ENCODE data around the gene BCL6. TPM values are rescaled to one million over a fixed set of nuclear protein-coding genes. Genes with fewer than 3 reads are reported as not detected.

Gene BCL6
- total and polyA plus RNA-seq, 2 donors (not counting 1 experiment from before 2014, with no cell fraction given), result 21.2 to 48.2 TPM

DNA sequence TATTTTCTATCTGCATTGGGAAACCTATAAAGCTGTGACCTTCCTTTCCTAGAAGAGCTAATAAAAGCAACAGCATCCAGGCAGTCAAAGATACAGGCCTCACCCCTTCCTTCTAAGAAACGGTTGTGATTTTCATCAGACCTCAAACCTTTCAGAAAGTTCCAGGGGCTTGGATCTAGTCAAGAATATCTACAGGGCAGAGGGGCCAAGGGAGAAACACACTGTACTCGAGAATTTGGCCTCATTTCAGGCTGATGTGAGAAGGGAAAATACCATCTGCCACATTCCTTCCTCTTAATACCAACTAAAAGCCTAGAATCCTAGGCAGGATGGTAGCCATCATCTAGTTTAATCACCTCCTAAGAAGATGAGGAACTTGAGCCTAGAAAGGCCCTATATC lies 24.5 kb upstream of the BCL6 start:
- Histone ChIP-seq H3K4me2 (replicated peaks; ENCODE audit: low read depth, low read length, poor library complexity, severe bottlenecking) (no peak overlapping the region), H2AFZ (ENCODE audit: insufficient read depth, low read depth, low read length, poor library complexity, severe bottlenecking) (no peak overlapping the region), H3K79me2 (ENCODE audit: control insufficient read depth, insufficient read depth, low read length) (no peaks in the 10 kb centered on the region), H3K9ac (ENCODE audit: low read length) (no peak overlapping the region), H3K4me3 (ENCODE audit: control extremely low read depth in 1 of 5, extremely low read depth in 1 of 5, insufficient read depth in 1 of 5, low read depth in 2 of 5, low read length in 4 of 5) (no peak overlapping the region), H3K27me3 (replicated peaks in 1 of 4; ENCODE audit: control extremely low read depth in 1 of 4, control insufficient read depth in 3 of 4, insufficient read depth in 4 of 4, low read length in 3 of 4) (no peaks in the 10 kb centered on the region), H3K9me3 (ENCODE audit: control extremely low read depth in 1 of 3, control insufficient read depth in 2 of 3, insufficient read depth in 1 of 3, low read length in 2 of 3) (no peaks in the 10 kb centered on the region), H3K27ac (ENCODE audit: low read length in 2 of 2) (no peak overlapping the region), H3K36me3 (replicated peaks in 1 of 2; ENCODE audit: control extremely low read depth in 1 of 2, control insufficient read depth in 1 of 2, extremely low read depth in 1 of 2, insufficient read depth in 2 of 2, low read length in 1 of 2) (no peaks in the 10 kb centered on the region), H3K4me1 (ENCODE audit: control insufficient read depth in 2 of 2, insufficient read depth in 2 of 2, low read length in 2 of 2) (peaks cover 21 to 25% of the 10 kb centered on the region in 2 donors), H4K20me1 (ENCODE audit: control insufficient read depth, insufficient read depth, low read length, poor library complexity, severe bottlenecking) (no peaks in the 10 kb centered on the region)
- no peak for ATAC-seq (ENCODE audit: low read depth)
- Mint-ChIP-seq H3K9me3 (ENCODE audit: insufficient read depth) (no peaks in the 10 kb centered on the region), H3K27ac (peak overlapping the region; percentile 27), H3K27me3 (no peaks in the 10 kb centered on the region), H3K4me1 (peaks cover 31% of the 10 kb centered on the region), H3K4me3 (no peak overlapping the region)
- no peak for TF ChIP-seq CTCF (IDR thresholded peaks at IDR 0.05)
- no peak for TF ChIP-seq EZH2 (IDR thresholded peaks at IDR 0.05; ENCODE audit: borderline replicate concordance, insufficient read depth, low read depth, low read length, poor library complexity, severe bottlenecking)
- ChIA-PET POLR2A (no interaction called here), CTCF (interaction anchor here (1.3 kb wide), 1 partner anchor 21 kb away, joined by 5 read pairs; no protein-coding TSS in a partner anchor)
- intact Hi-C loops (cut with micrococcal nuclease), result loop anchor here (10.0 kb wide), 1 partner anchor 385 kb away; the partner anchor contains the start of gene LPP
- DNase-seq, result no peak
- WGBS (ENCODE audit: insufficient coverage), result no CpG with 5 or more reads among the region's 2 CpGs

DNA sequence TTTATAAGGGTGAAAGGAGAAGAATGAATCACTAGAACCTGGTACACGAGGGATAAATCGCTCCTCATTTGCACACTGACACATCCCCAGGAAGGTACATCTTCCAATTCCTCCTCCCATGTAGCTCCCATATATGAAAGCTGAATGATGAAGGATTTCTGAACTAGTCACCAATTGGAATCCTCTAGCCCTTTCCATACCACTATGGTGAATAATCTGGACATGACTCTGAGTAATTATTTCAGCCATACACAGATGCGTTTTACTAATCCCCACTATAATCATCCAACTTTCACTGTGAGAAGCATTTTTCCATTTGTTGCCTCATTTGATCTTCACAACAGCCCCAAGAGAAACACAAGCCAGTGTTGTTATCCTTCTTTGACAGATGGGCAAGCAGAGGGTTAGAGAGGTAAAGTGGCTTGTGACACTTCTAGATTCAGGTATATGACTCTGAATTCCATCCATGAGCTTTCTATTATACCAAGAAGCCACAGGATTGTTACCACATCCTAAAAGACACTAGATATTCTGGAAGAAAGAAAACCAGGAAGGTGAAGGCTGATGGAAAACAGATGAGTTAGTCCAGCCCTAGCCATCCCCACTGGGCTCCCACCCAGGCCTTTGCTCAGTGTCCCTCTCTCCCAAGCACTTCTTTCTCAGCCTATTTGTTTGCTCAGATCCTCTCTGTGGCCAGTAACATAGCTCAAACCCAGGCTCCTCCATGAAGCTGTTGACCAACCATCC lies 22.2 kb upstream of the BCL6 start:
- Histone ChIP-seq H3K4me3 (ENCODE audit: control extremely low read depth in 1 of 5, extremely low read depth in 1 of 5, insufficient read depth in 1 of 5, low read depth in 2 of 5, low read length in 4 of 5) (no peak overlapping the region), H3K27me3 (replicated peaks in 1 of 4; ENCODE audit: control extremely low read depth in 1 of 4, control insufficient read depth in 3 of 4, insufficient read depth in 4 of 4, low read length in 3 of 4) (no peaks in the 10 kb centered on the region), H3K27ac (ENCODE audit: low read length in 2 of 2) (no peak overlapping the region), H3K4me1 (ENCODE audit: control insufficient read depth in 2 of 2, insufficient read depth in 2 of 2, low read length in 2 of 2) (peaks cover 0 to 9% of the 10 kb centered on the region in 2 donors), H3K9me3 (ENCODE audit: control extremely low read depth in 1 of 3, control insufficient read depth in 2 of 3, insufficient read depth in 1 of 3, low read length in 2 of 3) (no peaks in the 10 kb centered on the region), H4K20me1 (ENCODE audit: control insufficient read depth, insufficient read depth, low read length, poor library complexity, severe bottlenecking) (no peaks in the 10 kb centered on the region), H2AFZ (ENCODE audit: insufficient read depth, low read depth, low read length, poor library complexity, severe bottlenecking) (no peak overlapping the region), H3K9ac (ENCODE audit: low read length) (no peak overlapping the region), H3K4me2 (replicated peaks; ENCODE audit: low read depth, low read length, poor library complexity, severe bottlenecking) (no peak overlapping the region), H3K79me2 (ENCODE audit: control insufficient read depth, insufficient read depth, low read length) (no peaks in the 10 kb centered on the region), H3K36me3 (replicated peaks in 1 of 2; ENCODE audit: control extremely low read depth in 1 of 2, control insufficient read depth in 1 of 2, extremely low read depth in 1 of 2, insufficient read depth in 2 of 2, low read length in 1 of 2) (no peaks in the 10 kb centered on the region)
- intact Hi-C loops (cut with micrococcal nuclease), result no loop called here
- ChIA-PET CTCF (interaction anchor here (1.0 kb wide), 1 partner anchor 18 kb away, joined by 3 read pairs; no protein-coding TSS in a partner anchor), POLR2A (interaction anchor here (0.7 kb wide), 2 partner anchors 655 to 825 kb away, joined by 4 to 9 read pairs; no protein-coding TSS in a partner anchor)
- WGBS (ENCODE audit: insufficient coverage), result no CpG with 5 or more reads among the region's 3 CpGs
- peaks cover 1% of the 10 kb centered on the region for H3K27me3 Mint-ChIP-seq
- H3K27ac Mint-ChIP-seq, result no peak overlapping the region
- TF ChIP-seq CTCF (IDR thresholded peaks at IDR 0.05), result no peak
- no peak for TF ChIP-seq EZH2 (IDR thresholded peaks at IDR 0.05; ENCODE audit: borderline replicate concordance, insufficient read depth, low read depth, low read length, poor library complexity, severe bottlenecking)
- DNase-seq (no peak), ATAC-seq (ENCODE audit: low read depth) (no peak)
- H3K4me1 Mint-ChIP-seq, result peaks cover 15% of the 10 kb centered on the region
- no peaks in the 10 kb centered on the region for H3K9me3 Mint-ChIP-seq (ENCODE audit: insufficient read depth)
- no peak overlapping the region for H3K4me3 Mint-ChIP-seq
